Inflammatory macrophage treated with lipopolysaccharide for 4 hours (primary cell): ENCODE data around the gene METTL5.
"Not testable (repeated sequence)": the region's sequence is repeated elsewhere in the genome, so short reads cannot be mapped to it uniquely, and the experiment has no call there.

Experiments used
- DNase-seq: peaks from one replicate; pipeline ENCODE4 v3.0.0-alpha.2; 2020

METTL5 gene

GRCh38 chr2:169824373-169825333 lies at the start of gene METTL5:
TSS of gene METTL5 (minus strand) at chr2:169824905. CDS start at chr2:169824597, 308 bp downstream.
- peak; percentile 78 for DNase-seq

- no peak for DNase-seq
Observed at GRCh38 chr2:169871994-169872393, 47.3 kb upstream of the METTL5 start.

GRCh38 chr2:169871369-169871768 lies 46.7 kb upstream of the METTL5 start:
- DNase-seq, result not testable (repeated sequence)

- DNase-seq, result no peak
Observed at GRCh38 chr2:169868951-169869350, 44.2 kb upstream of the METTL5 start.

- no peak for DNase-seq
Observed at GRCh38 chr2:169867579-169867978, 42.9 kb upstream of the METTL5 start.

- DNase-seq, result peak; percentile 14
Observed at GRCh38 chr2:169866230-169866629, 41.5 kb upstream of the METTL5 start.

GRCh38 chr2:169865492-169865891 lies 40.8 kb upstream of the METTL5 start:
- DNase-seq, result no peak

GRCh38 chr2:169862816-169863215 lies 38.1 kb upstream of the METTL5 start:
- DNase-seq, result no peak

- no peak for DNase-seq
Observed at GRCh38 chr2:169860149-169860548, 35.4 kb upstream of the METTL5 start.

- no peak for DNase-seq
Observed at GRCh38 chr2:169859423-169859822, 34.7 kb upstream of the METTL5 start.

- not testable (repeated sequence) for DNase-seq
Observed at GRCh38 chr2:169855281-169856258, 30.9 kb upstream of the METTL5 start.

GRCh38 chr2:169853041-169853668 lies 28.4 kb upstream of the METTL5 start:
- no peak for DNase-seq

- DNase-seq, result no peak
Observed at GRCh38 chr2:169849710-169850109, 25.0 kb upstream of the METTL5 start.

- DNase-seq, result not testable (repeated sequence)
Observed at GRCh38 chr2:169848959-169849693, 24.4 kb upstream of the METTL5 start.

GRCh38 chr2:169845016-169845415 lies 20.3 kb upstream of the METTL5 start:
- no peak for DNase-seq

- not testable (repeated sequence) for DNase-seq
Observed at GRCh38 chr2:169841625-169842024, 16.9 kb upstream of the METTL5 start.

- DNase-seq, result no peak
Observed at GRCh38 chr2:169840747-169841142, 16.0 kb upstream of the METTL5 start.

GRCh38 chr2:169839954-169840746 lies 15.4 kb upstream of the METTL5 start:
- DNase-seq, result no peak

GRCh38 chr2:169838743-169839489 lies 14.2 kb upstream of the METTL5 start:
- no peak for DNase-seq

GRCh38 chr2:169834401-169834800 lies 9.7 kb upstream of the METTL5 start:
- no peak for DNase-seq
